ENCODE data around the gene DOLK. TPM values are rescaled to one million over a fixed set of nuclear protein-coding genes. Genes with fewer than 3 reads are reported as not detected.

DOLK gene
- total RNA-seq, 1 donor from 2014 or later = 18.3 TPM

DNA sequence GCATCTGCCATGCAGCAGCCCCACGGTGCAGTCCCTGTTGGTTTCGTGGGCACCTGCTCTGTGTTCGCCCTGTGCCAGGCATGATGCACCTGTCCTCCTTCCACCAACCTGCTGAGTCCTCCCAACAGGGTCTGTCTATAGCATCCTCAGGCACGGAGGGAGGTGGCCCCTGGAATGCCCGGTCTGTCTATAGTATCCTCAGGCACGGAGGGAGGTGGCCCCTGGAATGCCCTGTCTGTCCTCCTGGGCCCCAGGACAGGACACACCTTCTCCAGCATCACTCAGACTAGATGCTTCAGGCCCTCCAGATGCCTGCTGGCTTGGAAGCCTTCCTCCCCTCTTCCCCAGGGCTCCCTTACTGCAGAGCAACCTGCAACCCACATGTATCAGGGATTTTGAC lies 36.5 kb downstream of the DOLK start:
- no peak for FAIRE-seq
- no peak for DNase-seq (ENCODE audit: low spot score in 2 of 2)

DNA sequence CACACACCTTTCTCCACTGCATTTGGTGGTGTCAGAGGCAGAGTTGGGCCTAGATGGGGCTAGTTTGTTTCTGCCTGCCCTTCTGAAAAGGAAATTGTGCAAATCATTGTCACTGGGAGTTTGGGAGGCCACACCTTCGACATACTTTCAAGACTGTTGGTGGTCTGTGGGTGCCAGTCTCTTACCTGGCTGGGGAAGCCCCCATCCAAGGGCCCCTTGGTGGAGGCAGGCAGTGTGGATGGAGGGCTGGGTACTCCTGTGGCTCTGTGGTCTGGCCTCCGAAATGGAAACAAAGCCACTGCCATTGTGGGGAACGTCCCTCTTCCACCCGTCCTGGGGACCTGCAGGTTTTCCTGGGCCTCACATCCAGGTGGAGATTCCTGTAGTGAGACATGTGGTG lies 37.5 kb downstream of the DOLK start:
- DNase-seq (ENCODE audit: low spot score in 2 of 2) (no peak), FAIRE-seq (no peak)

DNA sequence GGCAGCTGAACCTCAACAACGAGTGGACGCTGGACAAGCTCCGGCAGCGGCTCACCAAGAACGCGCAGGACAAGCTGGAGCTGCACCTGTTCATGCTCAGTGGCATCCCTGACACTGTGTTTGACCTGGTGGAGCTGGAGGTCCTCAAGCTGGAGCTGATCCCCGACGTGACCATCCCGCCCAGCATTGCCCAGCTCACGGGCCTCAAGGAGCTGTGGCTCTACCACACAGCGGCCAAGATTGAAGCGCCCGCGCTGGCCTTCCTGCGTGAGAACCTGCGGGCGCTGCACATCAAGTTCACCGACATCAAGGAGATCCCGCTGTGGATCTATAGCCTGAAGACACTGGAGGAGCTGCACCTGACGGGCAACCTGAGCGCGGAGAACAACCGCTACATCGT lies 39.0 kb downstream of the DOLK start:
- no peak for FAIRE-seq

DNA sequence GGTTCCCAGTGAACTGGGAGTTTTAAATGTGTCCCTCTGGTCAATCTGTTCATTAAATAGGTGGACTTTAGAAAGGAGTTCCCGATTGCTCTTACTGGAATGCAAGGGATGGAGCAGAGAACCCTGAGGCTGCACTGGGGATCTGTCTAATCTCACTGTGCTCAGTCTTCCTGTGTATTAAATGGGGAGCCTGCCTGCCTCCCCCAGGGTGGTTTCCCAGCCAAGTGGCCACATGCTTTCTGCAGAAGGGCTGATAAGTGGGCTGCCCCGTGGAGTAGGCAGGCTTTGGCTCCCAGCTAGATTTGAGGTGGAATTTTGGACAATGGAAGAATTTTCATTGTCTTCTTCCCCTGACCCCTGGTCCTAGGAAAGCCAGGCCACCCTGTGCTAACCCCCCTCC lies 40.7 kb downstream of the DOLK start:
- FAIRE-seq (no peak), DNase-seq (ENCODE audit: low spot score in 2 of 2) (no peak)

More for the DNA sequence above, 39.0 kb downstream of the DOLK start:
- DNase-seq (ENCODE audit: low spot score in 2 of 2) = no peak

DNA sequence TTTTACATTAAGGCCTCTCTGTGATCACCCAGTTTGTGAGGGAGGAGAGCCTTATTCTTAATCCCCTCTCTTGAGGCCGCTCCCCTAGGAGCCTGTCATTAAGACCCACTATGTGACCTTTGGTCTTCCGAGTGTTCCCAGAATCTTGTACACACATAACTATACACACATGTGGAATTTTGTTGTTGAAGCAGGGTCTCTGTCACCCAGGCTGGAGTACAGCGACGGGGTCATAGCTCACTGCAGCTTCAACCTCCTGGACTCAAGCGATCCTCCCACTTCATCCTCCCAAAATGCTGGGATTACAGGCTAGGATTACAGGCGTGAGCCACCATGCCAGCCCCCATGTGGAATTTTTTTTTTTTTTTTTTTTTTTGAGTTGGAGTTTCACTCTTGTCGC lies 41.4 kb downstream of the DOLK start:
- FAIRE-seq = no peak
- DNase-seq (ENCODE audit: low spot score in 2 of 2) = no peak

DNA sequence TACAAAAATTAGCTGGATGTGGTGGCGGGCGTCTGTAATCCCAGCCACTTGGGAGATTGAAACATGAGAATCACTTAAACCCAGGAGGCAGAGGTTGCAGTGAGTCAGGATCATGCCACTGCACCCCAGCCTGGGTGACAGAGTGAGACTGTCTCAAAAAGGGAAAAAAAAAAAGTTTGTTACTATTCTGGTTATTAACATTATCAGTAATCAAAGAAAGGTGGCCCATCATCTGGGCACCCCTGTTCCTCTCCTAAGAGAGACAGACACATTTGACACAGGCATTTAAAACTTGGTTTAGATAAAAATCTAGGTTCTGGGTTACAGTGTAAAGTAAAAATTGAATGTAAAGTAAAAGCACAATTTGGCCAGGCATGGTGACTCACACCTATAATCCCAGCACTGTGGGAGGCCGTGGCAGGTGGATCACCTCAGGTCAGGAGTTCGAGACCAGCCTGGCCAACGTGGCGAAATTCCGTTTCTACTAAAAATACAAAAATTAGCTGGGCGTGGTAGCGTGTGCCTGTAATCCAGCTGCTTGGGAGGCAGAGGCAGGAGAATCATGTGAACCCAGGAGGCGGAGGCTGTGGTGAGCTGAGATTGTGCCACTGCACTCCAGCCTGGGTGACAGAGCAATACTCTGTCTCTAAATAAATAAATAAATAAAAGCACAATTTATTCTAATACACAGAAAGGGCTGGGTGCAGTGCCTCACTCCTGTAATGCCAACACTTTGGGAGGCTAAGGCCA lies 43.4 kb downstream of the DOLK start:
- no peak for FAIRE-seq
- DNase-seq (ENCODE audit: low spot score in 2 of 2) = no peak

DNA sequence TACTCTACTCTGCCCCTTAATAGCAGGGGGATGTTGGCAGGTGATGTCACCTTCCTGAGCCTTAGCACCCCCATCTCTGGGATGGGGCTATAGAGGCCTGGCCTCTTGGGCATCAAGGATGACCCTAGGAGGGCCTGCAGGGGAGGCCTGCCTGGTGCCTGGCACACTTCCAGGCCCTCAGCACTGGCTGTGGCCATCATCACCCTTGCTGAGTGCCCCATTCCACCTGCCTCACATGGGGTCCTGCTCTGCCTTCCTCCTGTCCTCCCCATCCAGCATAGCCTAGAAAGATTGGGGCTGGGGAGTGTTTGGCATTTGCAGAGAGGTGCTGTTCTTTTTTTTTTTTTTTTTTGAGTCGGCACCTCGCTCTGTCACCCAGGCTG lies 44.3 kb downstream of the DOLK start:
- no peak for FAIRE-seq
- no peak for DNase-seq (ENCODE audit: low spot score in 2 of 2)

DNA sequence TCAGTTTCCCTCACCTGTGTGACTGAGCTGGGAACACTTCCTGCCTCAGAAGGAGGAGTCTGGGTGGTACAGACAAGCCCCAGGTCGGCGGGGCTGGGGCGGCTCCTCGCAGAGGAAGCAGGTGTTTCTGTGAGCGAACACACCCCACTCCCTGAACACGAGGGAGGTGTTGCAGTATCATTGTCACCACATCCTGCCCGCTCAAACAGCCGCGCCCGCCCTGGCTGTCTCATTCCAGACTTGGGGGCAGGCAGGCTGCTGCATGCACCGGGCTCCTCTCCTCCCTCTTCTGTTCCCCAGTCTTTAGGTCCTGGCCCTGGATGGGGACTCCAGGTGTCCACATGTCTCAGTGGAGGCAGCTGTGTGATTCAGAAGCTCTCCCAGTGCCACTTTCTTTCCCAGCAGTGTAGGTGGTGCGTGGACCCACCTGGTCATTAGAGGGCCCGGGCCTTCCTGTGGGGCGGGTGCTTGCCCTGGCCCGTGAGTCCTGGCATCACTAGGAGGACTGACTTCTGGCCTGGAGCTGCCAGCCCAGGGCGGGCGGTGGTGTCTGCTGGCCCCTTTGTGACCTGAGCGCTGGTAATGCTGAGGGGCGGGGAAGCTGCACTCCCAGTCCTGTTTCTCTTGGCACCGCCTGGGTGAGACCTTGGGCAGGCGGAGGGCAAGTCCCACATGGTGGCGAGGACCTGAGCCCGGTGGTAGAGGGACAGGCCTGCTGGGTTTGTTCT lies 44.9 kb downstream of the DOLK start:
- FAIRE-seq = no peak
- no peak for DNase-seq (ENCODE audit: low spot score in 2 of 2)

DNA sequence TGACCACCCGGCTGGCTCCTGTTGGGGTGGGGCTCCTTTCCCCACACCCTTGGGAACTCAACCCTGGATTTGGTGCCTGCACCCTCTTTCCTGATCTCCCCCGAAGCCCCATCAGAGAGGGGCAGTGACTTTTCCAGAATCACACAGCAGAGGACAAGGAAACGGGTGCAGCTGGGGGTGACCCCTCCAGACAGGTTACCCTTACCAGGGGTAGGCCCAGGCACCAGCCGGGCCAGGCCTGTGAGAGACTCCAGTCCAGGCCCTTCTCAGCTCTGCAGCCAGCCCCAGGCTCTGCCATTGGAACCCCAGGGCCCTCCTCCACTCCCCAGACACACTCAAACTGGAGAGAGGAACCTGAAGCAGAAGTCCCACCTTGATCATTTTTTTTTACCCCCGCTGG lies 45.6 kb downstream of the DOLK start:
- no peak for FAIRE-seq
- DNase-seq (ENCODE audit: low spot score in 2 of 2) = no peak

DNA sequence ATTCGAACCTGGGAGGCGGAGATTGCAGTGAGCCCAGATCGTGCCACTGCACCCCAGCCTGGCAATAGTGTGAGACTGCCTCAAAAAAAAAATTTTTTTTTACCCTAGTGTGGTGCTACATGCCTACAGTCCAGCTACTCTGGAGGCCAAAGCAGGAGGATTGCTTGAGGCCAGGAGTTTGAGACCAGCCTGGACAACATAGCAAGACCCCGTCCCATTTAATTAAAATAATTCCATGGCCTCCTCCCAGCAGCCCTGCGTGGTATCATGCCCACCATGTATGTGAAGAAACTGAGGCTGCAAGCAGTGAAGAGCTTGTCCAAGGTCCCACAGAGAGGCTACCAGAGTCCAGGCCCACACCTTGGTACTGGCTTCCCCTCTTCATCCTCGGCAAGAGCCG lies 46.0 kb downstream of the DOLK start:
- FAIRE-seq = no peak
- DNase-seq (ENCODE audit: low spot score in 2 of 2) = no peak

DNA sequence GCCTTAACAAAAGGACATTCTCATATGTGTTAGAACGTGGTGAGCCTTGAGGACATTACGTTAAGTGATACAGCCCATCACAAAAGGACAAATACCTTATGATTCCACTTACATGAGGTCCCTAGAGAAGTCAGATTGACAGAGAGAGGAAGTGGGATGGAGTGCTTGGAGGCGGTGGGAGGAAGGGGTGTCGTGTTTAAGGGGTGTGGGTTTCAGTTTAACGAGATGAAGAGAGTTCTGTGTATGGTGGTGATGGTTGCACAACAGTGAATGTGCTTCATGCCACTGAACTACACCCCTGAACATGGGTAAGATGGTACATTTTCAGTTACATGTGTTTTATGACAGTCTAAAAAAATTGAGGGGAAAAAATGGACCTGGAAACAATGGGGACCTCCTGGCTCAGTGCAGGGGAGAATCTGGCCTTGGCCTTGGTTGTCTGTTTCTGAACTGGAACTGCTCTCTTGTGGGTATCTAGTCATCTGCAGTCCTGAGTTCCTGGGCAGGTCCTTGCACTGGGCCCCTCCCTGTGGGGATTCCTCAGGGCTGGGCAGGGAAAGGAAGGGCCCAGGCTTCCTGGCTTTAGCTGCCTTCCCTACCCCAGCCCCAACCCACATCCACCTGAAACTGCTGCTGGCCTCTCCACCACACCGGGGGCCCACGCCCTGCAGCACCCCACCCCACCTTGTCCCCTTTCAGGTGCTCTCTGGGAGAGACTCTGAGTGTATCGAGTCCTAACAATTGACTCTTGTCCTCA lies 47.7 kb downstream of the DOLK start:
- FAIRE-seq (no peak), DNase-seq (ENCODE audit: low spot score in 2 of 2) (no peak)

DNA sequence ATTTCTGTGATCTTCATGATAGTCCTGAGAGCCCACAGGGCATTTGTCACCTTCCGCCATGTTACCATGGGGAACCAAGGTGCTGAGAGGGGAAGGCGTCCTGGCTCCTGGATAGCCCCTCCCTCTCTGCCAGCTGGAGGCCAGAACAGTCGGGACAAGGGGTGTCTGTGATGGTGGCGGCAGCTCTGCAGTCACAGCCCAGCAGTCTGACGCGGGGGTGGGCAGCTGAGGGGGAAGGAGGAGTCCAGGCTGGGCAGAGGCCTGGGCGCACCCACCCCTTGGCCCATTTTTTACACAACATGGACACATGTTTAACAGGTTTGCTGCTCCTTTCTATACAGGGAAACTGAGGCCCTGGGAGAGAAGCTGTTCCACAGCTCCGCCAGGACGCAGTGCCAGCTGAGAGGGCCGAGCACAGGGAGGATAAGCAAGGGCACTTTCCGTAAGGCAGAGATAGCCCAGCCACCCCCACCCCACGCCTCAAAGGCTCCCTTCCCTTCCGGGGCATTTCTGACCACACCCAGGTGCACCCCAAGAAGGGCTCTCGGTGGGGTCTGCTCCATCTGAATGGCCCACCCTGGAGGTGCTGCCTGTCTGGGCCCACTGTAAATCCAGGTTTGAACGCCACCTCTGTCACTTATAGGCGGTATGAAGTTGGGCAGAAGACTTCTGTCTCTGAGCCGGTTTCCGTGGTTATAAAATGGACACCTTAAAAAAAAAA lies 48.4 kb downstream of the DOLK start:
- no peak for DNase-seq (ENCODE audit: low spot score in 2 of 2)
- no peak for FAIRE-seq

DNA sequence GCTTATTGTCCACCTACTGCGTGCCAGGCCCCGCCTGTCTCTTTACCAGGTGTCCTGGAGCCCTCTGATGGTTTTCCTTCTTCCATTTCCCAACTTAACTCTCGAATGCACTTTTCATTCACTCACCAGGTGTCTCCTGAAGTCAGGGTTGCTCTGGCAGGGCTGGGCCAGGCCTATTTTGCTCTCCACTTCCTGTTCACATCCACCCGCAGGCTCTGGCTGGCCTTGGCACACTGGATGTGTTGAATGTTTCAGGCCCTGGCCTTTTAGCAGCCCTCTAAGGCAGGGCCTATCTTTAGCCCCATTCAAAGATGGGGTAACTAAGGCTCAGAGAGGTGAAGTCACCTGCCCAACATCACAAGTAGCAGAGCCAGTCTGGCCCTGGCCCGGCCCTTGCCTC lies 49.0 kb downstream of the DOLK start:
- no peak for FAIRE-seq
- DNase-seq (ENCODE audit: low spot score in 2 of 2) = no peak

DNA sequence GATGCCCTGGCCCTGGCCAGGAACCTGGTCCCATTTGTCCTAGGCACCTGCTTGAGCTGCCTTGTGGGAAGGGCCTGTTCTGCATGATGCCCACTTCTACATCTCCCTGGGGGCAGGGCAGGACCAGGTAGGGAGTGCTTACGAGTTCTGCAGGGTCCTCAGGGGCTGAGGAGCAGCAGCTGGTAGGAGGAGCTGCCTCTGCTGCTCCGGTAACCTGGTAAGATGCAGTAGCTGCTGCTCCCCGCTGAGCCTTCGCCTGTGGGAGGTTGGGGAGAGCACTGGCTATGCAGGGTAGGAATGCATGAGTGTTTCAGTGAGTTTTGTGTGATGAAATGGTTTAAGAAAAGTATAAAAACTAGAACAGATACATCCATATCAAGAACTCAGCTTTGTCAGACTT lies 51.8 kb downstream of the DOLK start:
- DNase-seq (ENCODE audit: low spot score in 2 of 2) (no peak), FAIRE-seq (no peak)

Other genes starting within 250 kb of the DOLK start
- gene PKN3, start 245.1 kb downstream of the DOLK start, total RNA-seq = 0.41 TPM
- 1.2 TPM for gene ZDHHC12, start 223.5 kb downstream of the DOLK start, total RNA-seq
- 20.4 TPM for gene ZER1, start 175.7 kb downstream of the DOLK start, total RNA-seq
- gene TBC1D13, start 160.3 kb downstream of the DOLK start, total RNA-seq = 6.5 TPM
- 21.6 TPM for gene ENDOG, start 129.1 kb downstream of the DOLK start, total RNA-seq
- 10.2 TPM for gene SPOUT1, start 117.8 kb downstream of the DOLK start, total RNA-seq
- 9.8 TPM for gene KYAT1, start 65.7 kb downstream of the DOLK start, total RNA-seq
- gene LRRC8A, start 65.5 kb downstream of the DOLK start, total RNA-seq = 19.6 TPM
- 1.2 TPM for gene PHYHD1, start 26.6 kb downstream of the DOLK start, total RNA-seq
- 22.0 TPM for gene NUP188, start 96 bp upstream of the DOLK start, total RNA-seq
- 60.3 TPM for gene SH3GLB2, start 80.7 kb upstream of the DOLK start, total RNA-seq
- 12.6 TPM for gene MIGA2, start 89.0 kb upstream of the DOLK start, total RNA-seq
- gene DOLPP1, start 133.5 kb upstream of the DOLK start, total RNA-seq = 16.7 TPM
- 12.2 TPM for gene CRAT, start 163.2 kb upstream of the DOLK start, total RNA-seq
- gene PTPA, start 163.8 kb upstream of the DOLK start, total RNA-seq = 55.0 TPM
- 33.8 TPM for gene IER5L, start 230.7 kb upstream of the DOLK start, total RNA-seq